ENCODE results near the gene MAN1B1.

GRCh38 chr9:137110147-137110910 is 23.5 kb downstream of the MAN1B1 start:
- TF ChIP-seq CTCF (IDR thresholded peaks at IDR 0.05) (no peak), EZH2 (IDR thresholded peaks at IDR 0.05) (no peak)
